ENCODE results near the gene TSHB.
"Not testable (repeated sequence)": the region's sequence is repeated elsewhere in the genome, so short reads cannot be mapped to it uniquely, and the experiment has no call there.

Gene TSHB

DNA sequence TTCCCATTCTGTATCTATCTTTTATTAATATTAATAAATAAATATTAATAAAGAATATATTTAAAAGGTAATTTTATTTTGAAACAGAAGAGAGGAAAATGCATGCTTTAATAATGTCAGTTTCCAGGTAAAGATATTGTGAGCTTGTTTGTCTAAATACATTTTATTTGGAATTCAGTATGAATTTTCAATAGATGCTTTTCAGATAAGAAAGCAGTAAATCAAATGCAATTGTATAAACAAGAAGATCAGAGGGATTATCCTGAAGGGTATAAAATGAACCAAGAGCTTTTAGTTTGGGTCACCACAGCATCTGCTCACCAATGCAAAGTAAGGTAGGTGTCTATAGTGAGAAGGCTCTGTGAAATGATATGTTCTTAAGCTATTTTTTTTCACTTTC lies at the start of gene TSHB:
Gene TSHB (plus strand): TSS at position 301 of the 400 bp plus-strand sequence. CDS start 3,537 bp downstream, outside the sequence.
- no peak for DNase-seq

DNA sequence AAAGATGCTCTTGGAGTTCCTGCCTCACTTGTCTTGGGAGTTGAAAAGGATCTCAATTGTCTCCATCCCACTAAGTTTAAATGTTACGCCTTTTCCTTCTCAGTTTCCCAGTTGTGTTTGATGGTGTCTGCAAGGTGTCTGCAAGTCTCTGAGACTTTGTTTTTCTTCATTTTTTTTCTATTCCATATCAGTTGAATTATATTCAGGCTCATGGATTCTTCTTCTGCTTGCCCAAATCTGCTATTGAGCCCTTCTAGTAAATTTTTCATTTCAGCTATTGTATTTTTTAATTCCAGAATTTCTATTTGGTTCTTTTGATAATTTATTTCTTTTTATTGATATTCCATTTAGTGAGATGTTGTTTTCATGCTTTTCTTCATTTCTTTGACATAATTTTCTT lies 47.4 kb upstream of the TSHB start:
- DNase-seq: no peak

DNA sequence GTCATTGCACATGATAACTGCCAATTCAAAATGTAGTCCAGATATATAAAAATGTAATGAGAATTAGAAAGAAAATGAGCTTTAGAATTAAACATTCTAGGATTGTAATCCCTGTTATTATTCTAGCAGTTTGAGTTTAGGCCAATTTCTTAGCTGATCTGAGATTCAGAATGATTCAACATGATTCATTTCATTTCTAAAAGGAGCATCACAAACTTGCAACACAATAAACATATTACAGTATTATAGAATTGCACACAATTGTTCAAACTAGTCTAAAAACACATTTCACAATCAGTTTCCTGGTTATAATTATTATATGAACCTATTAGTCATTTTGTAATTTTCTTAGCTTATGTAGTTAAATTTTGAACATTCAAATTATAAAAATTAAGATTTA lies 43.3 kb upstream of the TSHB start:
- no peak for DNase-seq

DNA sequence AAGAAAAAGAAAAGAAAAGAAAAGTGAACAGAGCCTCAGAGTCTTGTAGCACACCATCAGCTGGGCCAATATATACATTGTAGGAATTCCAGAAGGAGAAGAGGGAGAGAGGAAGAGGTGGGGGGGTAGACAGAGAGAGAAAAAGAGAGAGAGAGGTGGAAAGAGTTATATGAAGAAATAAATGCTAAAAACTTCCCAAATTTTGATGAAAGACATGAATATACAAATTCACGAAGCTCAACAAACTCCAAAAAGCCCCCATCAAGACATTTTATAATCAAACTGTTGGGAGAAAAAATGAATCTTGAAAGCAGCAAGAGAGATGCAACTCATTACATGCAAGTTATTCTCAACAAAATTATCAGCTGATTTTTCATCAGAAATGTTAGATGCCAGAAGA lies 41.5 kb upstream of the TSHB start:
- DNase-seq: no peak

DNA sequence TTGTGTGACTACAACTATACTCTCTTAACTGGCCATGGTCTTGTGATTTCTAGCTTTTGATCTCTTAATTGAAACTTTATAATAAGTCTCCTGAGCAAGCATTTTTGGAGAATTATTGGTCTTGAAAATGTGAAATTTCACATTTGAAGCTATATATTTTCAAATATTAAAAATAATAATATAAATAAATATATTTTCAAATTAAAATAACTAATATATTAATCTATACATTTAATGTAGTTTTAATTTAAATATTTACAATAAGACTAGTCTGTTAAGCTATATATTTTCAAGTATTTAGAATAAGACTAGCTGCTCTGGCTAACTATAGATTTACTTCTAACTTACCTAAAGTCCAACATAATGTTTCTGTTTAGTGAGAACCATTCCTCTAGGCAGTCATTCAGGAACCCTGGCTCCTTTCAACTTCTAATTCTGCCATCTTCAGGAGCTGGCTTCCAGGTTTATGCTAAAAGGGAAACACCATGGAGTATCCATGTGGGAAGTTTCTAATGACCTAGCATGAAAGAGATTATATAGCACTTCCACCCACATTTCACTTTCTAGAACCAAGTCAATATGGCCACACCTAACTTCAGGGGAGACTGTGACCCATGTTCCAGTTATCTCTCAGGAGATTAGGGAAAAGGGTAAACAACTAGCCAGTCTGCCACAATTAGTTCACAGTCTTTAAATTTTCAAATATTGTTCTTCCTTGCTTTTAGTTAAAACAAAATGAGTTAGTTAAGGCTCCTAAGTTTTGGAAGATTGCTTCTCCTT lies 31.9 kb upstream of the TSHB start:
- DNase-seq: no peak

DNA sequence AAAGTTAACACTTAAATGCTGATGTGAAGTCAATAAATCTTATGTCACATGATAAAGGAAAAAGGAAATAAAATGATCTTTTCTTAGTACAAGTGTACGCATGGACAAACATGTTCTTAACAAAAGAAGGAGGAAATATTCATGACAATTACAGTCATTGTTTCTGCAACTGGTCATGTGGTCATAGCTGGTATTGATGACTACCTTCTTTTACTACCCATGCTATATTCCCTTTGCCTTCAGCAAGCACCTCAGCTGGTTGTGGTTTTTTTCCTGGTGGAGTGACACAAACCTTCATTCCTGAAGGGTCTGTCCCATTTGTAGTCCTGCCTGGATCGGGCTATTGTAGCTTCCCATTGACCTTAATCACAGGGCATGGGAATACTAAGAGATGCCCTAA lies 23.4 kb upstream of the TSHB start:
- no peak for DNase-seq

DNA sequence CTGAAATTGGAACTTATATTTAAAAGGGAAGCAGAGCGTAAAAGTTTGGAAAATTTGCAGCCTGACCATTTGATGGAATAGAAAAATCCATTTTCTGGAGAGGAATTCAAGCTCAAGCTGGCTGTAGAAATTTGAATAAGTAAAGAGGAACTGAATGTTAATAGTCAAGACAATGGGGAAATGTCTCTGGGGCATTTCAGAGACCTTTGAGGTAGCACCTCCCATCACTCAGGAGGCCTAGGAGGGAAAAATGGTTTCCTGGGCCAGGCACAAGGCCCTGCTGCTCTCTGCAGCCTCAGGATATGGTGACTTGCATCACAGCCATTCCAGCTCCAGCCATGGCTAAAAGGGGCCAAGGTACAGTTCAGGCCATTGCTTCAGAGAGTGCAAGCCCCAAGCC lies 17.6 kb upstream of the TSHB start:
- no peak for DNase-seq

DNA sequence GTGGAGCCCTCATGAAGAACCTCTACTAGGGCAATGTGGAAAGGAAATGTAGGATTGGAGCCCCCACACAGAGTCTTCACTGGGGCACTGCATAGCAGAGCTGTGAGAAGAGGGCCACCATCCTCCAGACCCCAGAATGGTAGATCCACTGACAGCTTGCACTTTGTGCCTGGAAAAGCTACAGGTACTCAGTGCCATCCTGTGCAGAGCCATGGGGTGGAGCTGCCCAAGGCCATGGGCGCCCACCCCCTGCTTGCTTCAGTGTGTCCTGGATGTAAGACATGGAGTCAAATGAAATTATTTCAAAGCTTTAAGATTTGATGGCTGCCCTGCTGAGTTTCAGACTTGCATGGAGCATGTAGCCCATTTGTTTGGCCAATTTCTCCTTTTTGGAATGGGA lies 17.2 kb upstream of the TSHB start:
- no peak for DNase-seq

DNA sequence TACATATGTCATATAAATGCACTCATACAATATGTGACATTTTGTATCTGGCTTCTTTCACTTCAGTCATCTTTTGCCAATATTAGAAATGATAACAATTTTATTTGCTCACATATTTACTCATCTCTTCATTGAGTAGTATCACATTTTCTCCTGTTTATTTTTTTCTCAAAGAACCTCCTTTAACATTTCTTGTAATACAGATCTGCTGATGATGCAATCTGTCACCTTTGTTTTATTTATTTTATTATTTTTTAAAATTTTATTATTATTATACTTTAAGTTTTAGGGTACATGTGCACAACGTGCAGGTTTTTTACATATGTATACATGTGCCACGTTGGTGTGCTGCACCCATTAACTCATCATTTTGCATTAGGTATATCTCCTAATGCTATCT lies 15.8 kb upstream of the TSHB start:
- DNase-seq: no peak

DNA sequence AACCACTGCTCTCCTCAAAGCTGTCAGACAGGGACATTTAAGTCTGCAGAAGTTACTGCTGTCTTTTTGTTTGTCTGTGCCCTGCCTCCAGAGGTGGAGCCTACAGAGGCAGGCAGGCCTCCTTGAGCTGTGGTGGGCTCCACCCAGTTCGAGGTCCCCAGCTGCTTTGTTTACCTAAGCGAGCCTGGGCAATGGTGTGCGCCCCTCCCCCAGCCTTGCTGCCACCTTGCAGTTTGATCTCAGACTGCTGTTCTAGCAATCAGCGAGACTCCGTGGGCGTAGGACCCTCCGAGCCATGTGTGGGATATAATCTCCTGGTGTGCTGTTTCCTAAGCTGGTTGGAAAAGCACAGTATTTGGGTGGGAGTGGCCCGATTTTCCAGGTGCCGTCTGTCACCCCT lies 10.1 kb upstream of the TSHB start:
- DNase-seq: not testable (repeated sequence)

DNA sequence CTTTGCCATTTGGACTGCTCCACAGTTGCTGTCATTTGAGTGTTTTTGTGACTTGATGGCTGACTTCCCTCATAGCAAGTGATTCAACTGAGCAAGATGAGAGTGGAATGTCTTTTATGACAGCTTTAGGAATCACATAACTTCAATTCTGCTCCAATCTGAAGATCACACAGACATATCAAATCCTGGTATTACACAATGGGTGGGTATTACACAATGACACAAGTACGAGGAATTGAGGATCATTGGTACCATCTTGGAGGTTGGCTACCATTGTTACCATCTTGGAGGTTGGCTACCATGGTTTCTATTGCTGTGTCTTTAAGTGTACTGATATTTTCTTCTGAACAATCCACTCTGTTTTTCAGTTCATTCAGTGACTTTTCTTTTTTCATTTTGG lies 8.5 kb upstream of the TSHB start:
- DNase-seq: no peak

DNA sequence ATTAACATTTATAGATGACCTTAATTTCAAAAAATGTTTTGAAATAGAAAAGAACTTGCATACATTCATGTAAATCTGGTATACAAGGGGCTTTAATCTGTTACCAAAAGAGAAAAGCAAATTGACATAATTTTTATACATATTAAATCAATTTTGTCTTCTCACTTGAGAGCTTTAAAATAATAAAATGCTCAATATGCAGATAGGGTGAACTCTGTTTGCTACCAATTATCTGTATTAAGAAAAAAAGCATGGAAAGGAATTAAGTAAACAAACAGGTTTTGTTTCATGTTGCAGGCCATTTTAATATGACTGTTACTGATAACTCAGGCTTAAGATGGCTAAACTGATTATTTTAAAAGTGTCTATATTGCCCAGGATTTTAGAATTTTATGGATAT lies 6.0 kb upstream of the TSHB start:
- DNase-seq: no peak

DNA sequence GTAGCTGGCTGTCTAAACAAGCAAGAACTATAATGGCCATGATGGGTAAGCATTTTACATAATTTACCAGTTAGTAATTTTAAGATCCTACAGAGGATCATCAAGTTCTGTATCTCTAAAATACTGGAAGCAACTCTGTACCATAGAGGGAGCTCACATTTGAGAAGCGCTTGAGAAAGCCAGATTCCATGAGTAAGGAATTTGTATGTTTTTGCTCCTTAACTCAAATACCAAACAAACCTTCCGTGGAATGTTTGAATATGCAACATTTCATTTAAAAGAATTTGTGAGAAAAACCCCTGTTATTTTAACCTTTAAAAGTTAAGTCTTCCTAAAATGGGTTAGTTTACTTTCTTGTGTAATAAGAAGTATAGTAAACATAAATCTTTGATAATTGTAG lies 2.0 kb downstream of the TSHB start:
- no peak for DNase-seq

DNA sequence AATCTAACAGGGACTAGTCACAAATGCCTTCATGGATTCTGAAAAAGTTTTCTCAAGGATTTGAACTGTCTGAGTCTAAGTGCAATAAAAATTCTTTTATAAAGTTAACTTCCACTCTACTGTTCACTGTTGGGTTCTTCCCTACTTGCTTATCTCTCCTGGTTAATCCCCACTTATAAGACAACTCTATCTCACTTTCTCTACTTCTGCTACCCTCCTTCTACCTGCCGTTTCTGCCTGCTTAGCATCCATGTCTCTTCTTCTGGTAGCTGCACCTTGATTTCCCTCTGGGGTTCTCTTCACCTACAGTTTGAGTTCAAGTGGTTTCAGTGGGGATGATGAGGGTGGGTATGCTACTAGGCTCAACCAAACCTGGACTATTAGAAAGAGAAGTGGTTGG lies 6.0 kb downstream of the TSHB start:
- no peak for DNase-seq

DNA sequence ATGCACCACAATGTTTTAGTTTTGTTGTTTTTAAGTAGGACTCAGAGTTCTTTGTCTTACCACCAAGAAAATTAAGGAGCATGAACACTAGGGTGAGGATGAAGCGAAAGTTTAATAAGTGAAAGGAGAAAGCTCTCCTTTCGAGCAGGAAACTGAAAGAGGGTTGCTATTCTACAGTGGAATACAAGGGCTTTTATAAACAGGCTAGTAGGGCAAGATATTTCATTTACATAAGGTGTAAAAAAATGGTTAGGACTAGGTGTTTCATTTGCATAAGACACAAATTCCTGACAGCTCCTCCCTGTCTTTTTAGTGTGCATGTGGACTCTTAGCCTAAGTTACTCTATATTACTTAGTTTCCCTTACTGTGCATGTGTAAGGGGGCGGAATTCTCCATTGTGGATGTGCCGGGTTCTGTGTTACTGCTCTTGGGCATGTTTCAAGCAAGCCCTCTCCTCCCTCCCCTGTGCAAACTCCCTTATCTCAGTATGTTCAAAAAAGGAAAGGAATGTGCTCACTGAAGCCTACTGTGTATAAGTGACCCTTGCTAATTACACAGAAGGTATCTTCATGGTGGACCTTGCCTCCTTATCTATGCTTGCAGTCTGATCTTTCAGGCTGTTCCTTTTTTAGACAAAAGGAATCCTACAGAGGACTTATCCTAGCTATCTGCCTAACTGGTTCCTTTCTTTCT lies 7.3 kb downstream of the TSHB start:
- DNase-seq: no peak

DNA sequence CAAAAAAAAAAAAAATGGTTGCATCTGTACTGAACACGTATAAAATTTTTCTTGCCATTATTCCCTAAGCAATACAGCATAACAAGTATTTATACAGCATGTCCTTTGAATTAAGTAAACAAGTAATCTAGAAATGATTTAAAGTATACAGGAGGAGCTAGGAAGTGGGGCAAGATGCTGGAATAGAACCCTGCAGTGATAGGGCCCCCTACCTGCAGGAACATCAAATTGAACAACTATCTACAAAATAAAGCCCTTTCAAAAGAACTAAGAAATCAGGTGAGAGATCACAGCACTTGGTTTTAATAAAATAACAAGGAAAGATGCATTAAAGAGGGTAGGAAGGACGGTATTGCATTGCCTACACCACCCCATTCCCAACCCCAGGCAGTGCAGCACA lies 10.9 kb downstream of the TSHB start:
- DNase-seq: no peak

DNA sequence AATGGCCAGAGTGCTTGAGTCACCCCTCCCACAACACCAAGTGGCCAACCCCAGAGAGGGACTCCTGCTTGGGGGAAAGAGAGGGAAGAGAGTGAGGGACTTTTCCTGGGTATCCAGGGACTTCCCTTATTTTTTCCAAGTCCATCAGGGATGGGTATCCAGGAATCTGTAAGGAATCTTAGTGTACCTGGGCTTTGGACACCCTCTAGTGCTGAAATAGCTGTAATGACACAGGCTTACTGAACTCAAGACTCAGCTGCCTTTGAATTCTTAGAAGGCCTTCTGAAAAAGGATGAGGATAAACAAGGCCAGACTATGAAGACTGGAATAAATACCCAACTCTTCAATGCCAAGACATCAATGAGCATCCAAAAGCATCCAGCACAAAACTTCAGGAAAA lies 12.0 kb downstream of the TSHB start:
- no peak for DNase-seq

DNA sequence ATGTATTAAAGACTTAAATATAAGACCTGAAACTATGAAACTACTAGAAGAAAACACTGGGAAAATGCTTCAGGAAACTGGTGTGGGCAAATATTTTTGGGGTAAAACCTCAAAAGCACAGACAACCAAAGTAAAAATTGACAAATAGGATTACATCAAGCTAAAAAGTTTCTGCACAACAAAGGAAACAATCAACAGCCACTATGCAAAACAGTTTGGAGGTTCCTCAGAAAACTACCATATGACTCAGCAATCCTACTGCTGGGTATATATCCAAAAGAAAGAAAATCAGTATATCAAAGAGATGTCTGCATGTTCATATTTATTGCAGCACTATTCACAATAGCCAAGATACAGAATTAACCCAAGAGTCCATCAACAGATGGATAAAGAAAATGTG lies 17.1 kb downstream of the TSHB start:
- no peak for DNase-seq

DNA sequence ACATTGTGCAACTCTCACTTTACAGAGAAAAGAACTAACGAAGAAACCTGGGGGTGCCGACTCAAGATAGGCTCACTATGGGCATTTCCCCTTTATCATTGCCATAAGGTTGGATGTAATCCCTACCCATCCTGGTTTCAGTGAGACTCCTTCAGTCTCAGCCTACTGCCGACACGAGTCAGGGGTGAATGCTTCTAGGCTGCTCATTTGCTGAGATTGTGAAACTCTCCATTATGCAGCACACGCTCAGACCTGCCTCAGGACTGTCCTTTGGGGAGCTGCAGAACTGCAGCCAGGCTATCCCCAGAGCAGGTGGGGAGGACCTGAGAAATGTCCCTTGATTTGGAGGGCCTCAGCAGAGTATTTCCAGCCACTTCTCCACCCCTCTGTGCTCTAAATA lies 22.2 kb downstream of the TSHB start:
- no peak for DNase-seq

DNA sequence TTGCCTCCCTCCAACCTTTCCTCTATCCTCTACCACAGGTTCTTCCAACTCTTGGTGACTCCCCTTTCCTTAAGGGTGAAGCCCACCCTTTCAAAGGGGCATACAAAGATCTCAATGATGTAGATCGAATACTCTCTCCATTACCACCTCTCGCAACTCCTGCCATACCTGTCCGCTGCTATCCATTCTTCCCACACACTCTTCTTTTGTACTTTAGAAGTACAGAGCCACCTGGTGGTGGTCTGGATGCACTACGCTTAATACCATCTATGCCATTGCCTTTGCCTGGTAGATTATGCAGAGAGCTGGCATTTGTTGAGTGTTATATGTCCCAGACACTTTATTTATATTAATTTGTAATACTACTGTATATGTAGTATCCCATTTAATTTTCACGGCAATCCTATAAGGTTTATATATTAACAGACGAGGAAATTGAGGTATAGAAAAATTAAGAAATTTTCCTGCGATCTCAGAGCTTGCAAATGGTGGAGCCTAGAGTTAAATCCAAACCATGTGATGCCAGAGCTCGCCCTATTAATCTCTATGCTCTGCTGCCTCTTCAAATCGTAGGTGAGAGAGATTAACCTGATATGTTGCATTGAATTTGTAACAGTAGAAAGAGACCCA lies 22.9 kb downstream of the TSHB start:
- DNase-seq: peak; percentile 72

DNA sequence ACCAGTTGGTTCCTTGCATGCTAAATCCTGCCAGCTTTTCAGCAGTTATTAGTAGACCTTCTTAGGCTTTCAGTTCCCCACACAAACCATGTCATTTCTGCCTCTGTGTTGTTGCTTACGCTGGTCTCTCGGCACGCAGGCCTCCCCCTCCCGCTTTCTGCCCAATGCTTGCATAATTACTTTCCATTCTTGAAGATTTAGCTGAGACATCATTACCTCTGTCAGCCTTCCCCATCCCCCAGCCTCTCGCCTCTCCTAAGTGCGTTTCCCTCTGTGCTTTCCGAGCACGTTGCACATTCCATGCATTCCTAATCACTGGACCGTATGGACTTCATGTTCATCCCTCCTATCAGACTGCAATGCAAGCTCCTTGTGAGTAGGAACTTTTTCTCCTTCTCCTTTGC lies 26.8 kb downstream of the TSHB start:
- no peak for DNase-seq

DNA sequence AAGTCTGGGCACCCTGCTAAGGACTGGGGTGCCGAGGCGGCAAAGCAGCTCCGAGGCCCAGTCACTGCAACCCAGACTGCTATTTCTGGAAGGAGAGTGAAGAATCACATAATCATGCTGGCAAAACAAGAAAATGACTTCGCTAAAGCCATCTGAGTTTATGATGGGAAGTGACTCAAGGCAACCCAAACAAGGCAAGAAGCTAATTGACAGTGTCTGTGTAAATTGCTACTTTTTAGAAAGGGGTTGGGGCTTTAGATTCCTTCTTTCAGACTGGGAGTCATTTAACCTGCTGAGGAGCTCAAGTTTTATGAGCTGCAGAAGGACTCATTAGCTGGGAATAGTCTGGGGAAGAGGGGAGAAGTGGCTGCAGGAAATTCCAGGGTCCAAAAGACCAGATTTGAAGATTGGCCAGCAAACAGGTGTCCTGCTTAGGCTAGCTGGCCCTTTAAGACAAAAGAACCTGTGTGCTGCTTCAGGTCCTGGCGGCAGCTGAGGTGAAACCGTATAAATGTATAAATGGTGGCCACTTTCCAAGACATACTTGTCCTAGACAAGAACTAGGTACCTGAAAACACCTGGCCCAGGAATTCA lies 28.1 kb downstream of the TSHB start:
- no peak for DNase-seq

DNA sequence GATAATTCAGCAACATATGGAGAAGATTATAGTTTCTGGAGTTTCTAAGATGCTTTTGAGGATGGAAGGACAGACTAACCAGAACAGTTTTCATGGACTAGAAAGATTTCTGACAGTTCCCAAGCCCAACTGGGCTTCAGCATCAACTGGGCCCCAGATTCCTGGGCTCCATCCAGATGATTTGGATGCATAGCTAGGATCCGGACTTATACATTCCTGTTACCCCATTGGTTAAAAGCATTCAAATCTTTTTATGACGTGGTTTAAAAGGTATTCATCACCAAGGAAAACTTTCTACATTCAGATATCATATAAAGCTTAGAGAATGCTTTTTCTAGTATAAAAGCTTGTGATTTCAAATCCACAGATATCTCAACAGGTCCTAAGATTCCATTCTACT lies 29.7 kb downstream of the TSHB start:
- DNase-seq: no peak

DNA sequence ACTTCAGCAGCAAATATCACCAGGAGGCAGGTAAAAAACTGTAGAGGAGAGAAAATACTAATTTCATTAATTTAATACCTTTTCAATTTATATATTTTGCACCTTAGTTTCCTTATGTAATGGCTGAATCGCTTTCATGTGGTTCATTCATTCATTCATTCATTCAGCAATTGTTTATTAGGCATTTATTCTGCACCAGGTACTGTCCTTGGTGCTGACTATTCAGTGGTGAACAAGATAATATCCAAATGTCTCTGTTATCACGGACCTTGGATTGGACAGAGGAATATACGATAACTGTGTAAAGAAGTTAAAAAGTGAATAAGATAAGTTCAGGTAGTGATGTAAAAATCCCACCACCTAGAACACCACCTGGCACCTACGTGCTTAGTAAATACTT lies 30.9 kb downstream of the TSHB start:
- DNase-seq: no peak

Data from CD4-positive, alpha-beta T cell treated with Interleukin-12 subunit alpha and Interleukin-12 subunit beta, for 1 hour (primary cell).